ENCODE data around the gene GTF2F2.
"Not testable (repeated sequence)": the region's sequence is repeated elsewhere in the genome, so short reads cannot be mapped to it uniquely, and the experiment has no call there.

Gene GTF2F2

GRCh38 chr13:45218689-45219088 is 98.4 kb downstream of the GTF2F2 start:
- DNase-seq (ENCODE audit: low read depth in 2 of 2): no peak

GRCh38 chr13:45219123-45219891 is 99.0 kb downstream of the GTF2F2 start:
- DNase-seq (ENCODE audit: low read depth in 2 of 2): no peak

- no peak for DNase-seq (ENCODE audit: low read depth in 2 of 2)
These were observed 99.6 kb downstream of the GTF2F2 start for GRCh38 chr13:45219938-45220375.

GRCh38 chr13:45220403-45220802 is 100.1 kb downstream of the GTF2F2 start:
- DNase-seq (ENCODE audit: low read depth in 2 of 2): no peak

GRCh38 chr13:45222516-45222915 is 102.2 kb downstream of the GTF2F2 start:
- no peak for DNase-seq (ENCODE audit: low read depth in 2 of 2)

- no peak for DNase-seq (ENCODE audit: low read depth in 2 of 2)
These were observed 102.6 kb downstream of the GTF2F2 start for GRCh38 chr13:45222919-45223318.

- no peak for DNase-seq (ENCODE audit: low read depth in 2 of 2)
These were observed 103.9 kb downstream of the GTF2F2 start for GRCh38 chr13:45224176-45224575.

- no peak for DNase-seq (ENCODE audit: low read depth in 2 of 2)
These were observed 105.1 kb downstream of the GTF2F2 start for GRCh38 chr13:45225370-45225769.

GRCh38 chr13:45226024-45226423 is 105.7 kb downstream of the GTF2F2 start:
- DNase-seq (ENCODE audit: low read depth in 2 of 2): no peak

GRCh38 chr13:45228002-45228401 is 107.7 kb downstream of the GTF2F2 start:
- no peak for DNase-seq (ENCODE audit: low read depth in 2 of 2)

- DNase-seq (ENCODE audit: low read depth in 2 of 2): no peak
These were observed 108.9 kb downstream of the GTF2F2 start for GRCh38 chr13:45229172-45229571.

GRCh38 chr13:45231305-45231704 is 111.0 kb downstream of the GTF2F2 start:
- no peak for DNase-seq (ENCODE audit: low read depth in 2 of 2)

- DNase-seq (ENCODE audit: low read depth in 2 of 2): no peak
These were observed 111.4 kb downstream of the GTF2F2 start for GRCh38 chr13:45231722-45232121.

GRCh38 chr13:45232591-45232990 is 112.3 kb downstream of the GTF2F2 start:
- DNase-seq (ENCODE audit: low read depth in 2 of 2): no peak

- no peak for DNase-seq (ENCODE audit: low read depth in 2 of 2)
These were observed 118.9 kb downstream of the GTF2F2 start for GRCh38 chr13:45238945-45239795.

- no peak for DNase-seq (ENCODE audit: low read depth in 2 of 2)
These were observed 119.8 kb downstream of the GTF2F2 start for GRCh38 chr13:45240143-45240542.

- DNase-seq (ENCODE audit: low read depth in 2 of 2): no peak
These were observed 121.8 kb downstream of the GTF2F2 start for GRCh38 chr13:45242070-45242469.

GRCh38 chr13:45242524-45242923 is 122.2 kb downstream of the GTF2F2 start:
- DNase-seq (ENCODE audit: low read depth in 2 of 2): no peak

GRCh38 chr13:45243077-45243476 is 122.8 kb downstream of the GTF2F2 start:
- no peak for DNase-seq (ENCODE audit: low read depth in 2 of 2)

GRCh38 chr13:45244736-45245135 is 124.4 kb downstream of the GTF2F2 start:
- not testable (repeated sequence) for DNase-seq (ENCODE audit: low read depth in 2 of 2)

GRCh38 chr13:45249662-45250061 is 129.4 kb downstream of the GTF2F2 start:
- no peak for DNase-seq (ENCODE audit: low read depth in 2 of 2)

GRCh38 chr13:45254396-45254795 is 134.1 kb downstream of the GTF2F2 start:
- no peak for DNase-seq (ENCODE audit: low read depth in 2 of 2)
